Neural cell (in vitro differentiated cells): ENCODE measurements around the gene EID2. TPM values are rescaled to one million over a fixed set of nuclear protein-coding genes. Genes with fewer than 3 reads are reported as not detected.

Experiments
- H2AFZ ChIP-seq: fragments of 200-600, 300-800 bp; sonication (generic), shearing (Covaris generic); 2 replicates; pipeline ENCODE4 v1.6.0; 2014; ENCODE audit warnings: low read depth, mild to moderate bottlenecking, antibody characterized with exemption, low read length, moderate library complexity
- H3F3A ChIP-seq: fragments of 200-600 bp; shearing (Covaris generic); 2 replicates; pipeline ENCODE4 v1.6.1; 2016; ENCODE audit warnings: mild to moderate bottlenecking, moderate library complexity, mixed read lengths, antibody characterized with exemption, low read length; ENCODE audit not compliant: insufficient read depth, poor library complexity, severe bottlenecking
- H3K27ac ChIP-seq: fragments of 200-600, 300-800 bp; sonication (generic), shearing (Covaris generic); 2 replicates; pipeline ENCODE4 v1.5.1; 2014; ENCODE audit warnings: mild to moderate bottlenecking, low read length, moderate library complexity
- H3K27me3 ChIP-seq: fragments of 300-800, 200-600 bp; sonication (generic), shearing (Covaris generic); 2 replicates; pipeline ENCODE4 v1.6.0; 2014; ENCODE audit warnings: mild to moderate bottlenecking, low read depth, low read length, moderate library complexity; ENCODE audit not compliant: insufficient read depth
- H3K36me3 ChIP-seq: fragments of 300-800, 200-600 bp; sonication (generic), shearing (Covaris generic); 2 replicates; pipeline ENCODE4 v1.5.1; 2014; ENCODE audit warnings: mild to moderate bottlenecking, antibody characterized with exemption, low read length, moderate library complexity; ENCODE audit not compliant: insufficient read depth
- H3K4me2 ChIP-seq: fragments of 300-800, 200-600 bp; sonication (generic), shearing (Covaris generic); 2 replicates; pipeline ENCODE4 v1.6.0; 2014; ENCODE audit warnings: mild to moderate bottlenecking, low read length
- H3K4me3 ChIP-seq: fragments of 300-800, 200-600 bp; sonication (generic), shearing (Covaris generic); 2 replicates; pipeline ENCODE4 v1.5.1; 2014; ENCODE audit warnings: mild to moderate bottlenecking, low read length, moderate library complexity
- H3K79me2 ChIP-seq: fragments of 200-600 bp; shearing (Covaris generic); replicated peaks from 2 replicates; pipeline ENCODE4 v1.6.0; 2014; ENCODE audit warnings: mild to moderate bottlenecking, low read length, moderate library complexity; ENCODE audit not compliant: insufficient read depth
- H3K9ac ChIP-seq: fragments of 300-800, 200-600 bp; sonication (generic), shearing (Covaris generic); 2 replicates; pipeline ENCODE4 v1.6.1; 2016; ENCODE audit warnings: mild to moderate bottlenecking, low read length, mixed read lengths
- H3K9me2 ChIP-seq: fragments of 200-600 bp; shearing (Covaris generic); 2 replicates; pipeline ENCODE4 v1.6.1; 2016; ENCODE audit warnings: mild to moderate bottlenecking, low read length, mixed read lengths; ENCODE audit not compliant: insufficient read depth
- H3K9me3 ChIP-seq: fragments of 200-600, 300-800 bp; sonication (generic), shearing (Covaris generic); 2 replicates; pipeline ENCODE4 v1.6.1; 2016; ENCODE audit warnings: mild to moderate bottlenecking, mixed run types, low read length, moderate library complexity, mixed read lengths
- H4K20me1 ChIP-seq: fragments of 200-600 bp; shearing (Covaris generic); 2 replicates; pipeline ENCODE4 v1.6.1; 2016; ENCODE audit warnings: mild to moderate bottlenecking, mixed run types; ENCODE audit not compliant: insufficient read depth
- EP300 ChIP-seq: fragments of 450-650 bp; conservative IDR thresholded peaks from 2 replicates; pipeline ENCODE4 v1.6.1; 2014; ENCODE audit warnings: antibody characterized with exemption, mild to moderate bottlenecking, moderate library complexity; ENCODE audit not compliant: poor library complexity, severe bottlenecking
- EZH2 ChIP-seq: fragments of 200-600, 300-800 bp; shearing (Covaris generic), sonication (generic); IDR thresholded peaks from 2 replicates; pipeline ENCODE4 v1.6.1; 2014; ENCODE audit warnings: antibody characterized with exemption, low read length, borderline replicate concordance, mild to moderate bottlenecking; ENCODE audit not compliant: insufficient read depth, poor library complexity, severe bottlenecking
- MXI1 ChIP-seq: fragments of 450-650 bp; conservative IDR thresholded peaks from 2 replicates; pipeline ENCODE4 v1.6.1; 2014; ENCODE audit warnings: antibody characterized with exemption, mild to moderate bottlenecking; ENCODE audit not compliant: poor library complexity, severe bottlenecking
- POLR2AphosphoS5 ChIP-seq: IDR thresholded peaks from 2 replicates; pipeline ENCODE4 v1.6.1; 2012
- RAD21 ChIP-seq: fragments of 450-650 bp; conservative IDR thresholded peaks from 2 replicates; pipeline ENCODE4 v1.6.1; 2014; ENCODE audit warnings: antibody characterized with exemption, mild to moderate bottlenecking, moderate library complexity
- SMC3 ChIP-seq: fragments of 450-650 bp; conservative IDR thresholded peaks from 2 replicates; pipeline ENCODE4 v1.6.1; 2014; ENCODE audit warnings: antibody characterized with exemption, mild to moderate bottlenecking, moderate library complexity; ENCODE audit not compliant: poor library complexity
- TAF1 ChIP-seq: IDR thresholded peaks from 2 replicates; pipeline ENCODE4 v1.6.1; 2012; ENCODE audit warnings: low read depth
- polyA plus RNA-seq: library from polyadenylated mRNA; depleted of rRNA; stranded (reverse); fragments of >200 nt; gene quantifications from 2 replicates; pipeline ENCODE4 v1.2.3, GENCODE V29; 2014
- TF ChIP-seq, protein P1 (sequence below): IDR thresholded peaks from 2 replicates; pipeline ENCODE4 v1.6.1; 2012; ENCODE audit warnings: borderline replicate concordance
- TF ChIP-seq, protein P2 (sequence below): fragments of 450-650 bp; IDR thresholded peaks from 2 replicates; pipeline ENCODE4 v1.5.1; 2014; ENCODE audit warnings: antibody characterized with exemption, mild to moderate bottlenecking, moderate library complexity; ENCODE audit not compliant: poor library complexity, severe bottlenecking

The EID2 gene
- polyA plus RNA-seq, 1 donor from 2014 or later, result 47.4 TPM

DNA sequence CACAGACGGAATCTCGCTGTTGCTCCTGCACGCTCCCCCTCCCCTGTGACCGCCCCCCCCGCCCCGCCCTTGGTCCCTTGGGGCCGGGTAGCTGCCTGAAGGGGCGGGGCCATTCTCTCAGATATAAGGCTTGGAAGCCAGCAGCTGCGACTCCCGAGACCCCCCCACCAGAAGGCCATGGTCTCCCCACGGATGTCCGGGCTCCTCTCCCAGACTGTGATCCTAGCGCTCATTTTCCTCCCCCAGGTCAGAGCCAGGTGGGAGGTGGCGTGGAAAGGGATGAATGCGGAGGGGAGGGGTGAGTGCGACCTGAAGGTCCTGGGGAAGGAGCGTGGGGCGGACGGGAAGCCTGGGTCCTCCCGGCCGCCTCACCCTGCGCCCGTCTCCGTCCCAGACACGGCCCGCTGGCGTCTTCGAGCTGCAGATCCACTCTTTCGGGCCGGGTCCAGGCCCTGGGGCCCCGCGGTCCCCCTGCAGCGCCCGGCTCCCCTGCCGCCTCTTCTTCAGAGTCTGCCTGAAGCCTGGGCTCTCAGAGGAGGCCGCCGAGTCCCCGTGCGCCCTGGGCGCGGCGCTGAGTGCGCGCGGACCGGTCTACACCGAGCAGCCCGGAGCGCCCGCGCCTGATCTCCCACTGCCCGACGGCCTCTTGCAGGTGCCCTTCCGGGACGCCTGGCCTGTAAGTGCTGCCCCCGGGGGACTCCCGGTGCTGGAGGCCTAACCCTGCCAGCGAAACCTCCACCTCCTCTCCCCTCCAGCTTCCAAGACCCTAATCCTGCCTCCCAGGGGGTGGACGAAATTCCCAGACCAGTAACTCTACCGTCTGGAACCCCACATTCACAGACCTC is 40.9 kb downstream of the EID2 start, which contains the start of gene DLL3:
TSS of gene DLL3 (plus strand) at position 150 of the 845 bp plus-strand sequence. CDS start at position 178, 28 bp downstream.
- peak within 1 kb of the TSS; percentile 46 for H2AFZ ChIP-seq
- peaks cover 10% of the 10 kb centered on the region for H3K27me3 ChIP-seq
- H4K20me1 ChIP-seq, result no peaks in the 10 kb centered on the region
- H3K4me3 ChIP-seq, result peak within 1 kb of the TSS; percentile 54
- peak within 1 kb of the TSS; percentile 46 for H3K9ac ChIP-seq
- TF ChIP-seq MXI1 (no peak), TAF1 (no peak), EZH2 (no peak), POLR2AphosphoS5 (no peak), EP300 (no peak), RAD21 (no peak), SMC3 (no peak)
- TF ChIP-seq, protein P1, sequence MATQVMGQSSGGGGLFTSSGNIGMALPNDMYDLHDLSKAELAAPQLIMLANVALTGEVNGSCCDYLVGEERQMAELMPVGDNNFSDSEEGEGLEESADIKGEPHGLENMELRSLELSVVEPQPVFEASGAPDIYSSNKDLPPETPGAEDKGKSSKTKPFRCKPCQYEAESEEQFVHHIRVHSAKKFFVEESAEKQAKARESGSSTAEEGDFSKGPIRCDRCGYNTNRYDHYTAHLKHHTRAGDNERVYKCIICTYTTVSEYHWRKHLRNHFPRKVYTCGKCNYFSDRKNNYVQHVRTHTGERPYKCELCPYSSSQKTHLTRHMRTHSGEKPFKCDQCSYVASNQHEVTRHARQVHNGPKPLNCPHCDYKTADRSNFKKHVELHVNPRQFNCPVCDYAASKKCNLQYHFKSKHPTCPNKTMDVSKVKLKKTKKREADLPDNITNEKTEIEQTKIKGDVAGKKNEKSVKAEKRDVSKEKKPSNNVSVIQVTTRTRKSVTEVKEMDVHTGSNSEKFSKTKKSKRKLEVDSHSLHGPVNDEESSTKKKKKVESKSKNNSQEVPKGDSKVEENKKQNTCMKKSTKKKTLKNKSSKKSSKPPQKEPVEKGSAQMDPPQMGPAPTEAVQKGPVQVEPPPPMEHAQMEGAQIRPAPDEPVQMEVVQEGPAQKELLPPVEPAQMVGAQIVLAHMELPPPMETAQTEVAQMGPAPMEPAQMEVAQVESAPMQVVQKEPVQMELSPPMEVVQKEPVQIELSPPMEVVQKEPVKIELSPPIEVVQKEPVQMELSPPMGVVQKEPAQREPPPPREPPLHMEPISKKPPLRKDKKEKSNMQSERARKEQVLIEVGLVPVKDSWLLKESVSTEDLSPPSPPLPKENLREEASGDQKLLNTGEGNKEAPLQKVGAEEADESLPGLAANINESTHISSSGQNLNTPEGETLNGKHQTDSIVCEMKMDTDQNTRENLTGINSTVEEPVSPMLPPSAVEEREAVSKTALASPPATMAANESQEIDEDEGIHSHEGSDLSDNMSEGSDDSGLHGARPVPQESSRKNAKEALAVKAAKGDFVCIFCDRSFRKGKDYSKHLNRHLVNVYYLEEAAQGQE, result no peak
- TF ChIP-seq, protein P2, sequence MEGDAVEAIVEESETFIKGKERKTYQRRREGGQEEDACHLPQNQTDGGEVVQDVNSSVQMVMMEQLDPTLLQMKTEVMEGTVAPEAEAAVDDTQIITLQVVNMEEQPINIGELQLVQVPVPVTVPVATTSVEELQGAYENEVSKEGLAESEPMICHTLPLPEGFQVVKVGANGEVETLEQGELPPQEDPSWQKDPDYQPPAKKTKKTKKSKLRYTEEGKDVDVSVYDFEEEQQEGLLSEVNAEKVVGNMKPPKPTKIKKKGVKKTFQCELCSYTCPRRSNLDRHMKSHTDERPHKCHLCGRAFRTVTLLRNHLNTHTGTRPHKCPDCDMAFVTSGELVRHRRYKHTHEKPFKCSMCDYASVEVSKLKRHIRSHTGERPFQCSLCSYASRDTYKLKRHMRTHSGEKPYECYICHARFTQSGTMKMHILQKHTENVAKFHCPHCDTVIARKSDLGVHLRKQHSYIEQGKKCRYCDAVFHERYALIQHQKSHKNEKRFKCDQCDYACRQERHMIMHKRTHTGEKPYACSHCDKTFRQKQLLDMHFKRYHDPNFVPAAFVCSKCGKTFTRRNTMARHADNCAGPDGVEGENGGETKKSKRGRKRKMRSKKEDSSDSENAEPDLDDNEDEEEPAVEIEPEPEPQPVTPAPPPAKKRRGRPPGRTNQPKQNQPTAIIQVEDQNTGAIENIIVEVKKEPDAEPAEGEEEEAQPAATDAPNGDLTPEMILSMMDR, result no peak
- H3K36me3 ChIP-seq, result no peaks in the 10 kb centered on the region
- no peaks in the 10 kb centered on the region for H3F3A ChIP-seq
- peak within 1 kb of the TSS; percentile 40 for H3K27ac ChIP-seq
- H3K9me2 ChIP-seq, result no peaks in the 10 kb centered on the region
- H3K79me2 ChIP-seq, result peaks cover 5% of the 10 kb centered on the region
- no peaks in the 10 kb centered on the region for H3K9me3 ChIP-seq
- H3K4me2 ChIP-seq, result no peak within 1 kb of the TSS

DNA sequence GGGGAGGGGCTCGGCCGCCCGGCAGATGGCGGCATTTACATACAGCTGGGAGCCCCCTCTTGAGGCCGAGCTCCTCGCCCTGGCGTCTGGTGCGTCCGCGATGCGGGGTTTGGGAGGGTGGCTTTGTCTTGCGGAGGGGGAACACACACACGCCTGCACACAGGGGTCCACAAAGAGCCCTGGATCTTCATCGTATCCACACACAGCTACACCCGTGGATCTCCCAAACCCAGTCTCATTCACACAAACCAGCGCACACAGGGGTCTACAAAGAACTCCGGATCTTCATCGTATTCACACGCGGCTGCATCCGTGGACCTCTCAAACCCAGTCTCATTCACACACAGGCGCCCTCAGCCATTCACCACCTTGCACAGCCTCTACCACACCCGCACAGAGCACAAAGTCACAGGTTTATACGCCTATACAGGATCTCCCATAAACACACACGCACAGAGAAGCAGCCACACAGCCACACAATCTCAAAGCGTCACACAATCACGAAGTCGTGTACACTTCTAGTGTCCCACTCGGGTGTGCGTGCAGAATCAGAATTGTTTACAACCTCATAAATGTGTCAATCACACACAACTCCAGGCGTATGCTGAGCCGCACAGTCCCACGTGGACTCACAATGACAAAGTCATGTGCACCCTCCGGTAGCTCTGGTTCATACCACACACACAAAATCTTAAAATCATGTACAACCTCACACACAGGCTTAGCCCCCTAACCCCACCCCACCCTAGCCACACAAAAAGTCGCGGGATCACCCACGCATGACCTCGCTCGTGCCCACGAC is 41.8 kb downstream of the EID2 start:
- Histone ChIP-seq H3K9ac (peak overlapping the region; percentile 46), H3F3A (no peaks in the 10 kb centered on the region), H3K27ac (peak overlapping the region; percentile 40), H3K4me2 (no peak overlapping the region), H3K9me3 (no peaks in the 10 kb centered on the region), H3K4me3 (peak overlapping the region; percentile 54), H3K79me2 (peaks cover 5% of the 10 kb centered on the region), H4K20me1 (no peaks in the 10 kb centered on the region), H3K9me2 (no peaks in the 10 kb centered on the region), H2AFZ (peak overlapping the region; percentile 46), H3K36me3 (no peaks in the 10 kb centered on the region), H3K27me3 (peaks cover 10% of the 10 kb centered on the region)
- TF ChIP-seq, protein P1, result no peak
- TF ChIP-seq RAD21 (peak; percentile 54), SMC3 (peak; percentile 63), MXI1 (peak; percentile 37)
- TF ChIP-seq, protein P2, result peak; percentile 61
